ENCODE data around the gene FCER2. TPM values are rescaled to one million over a fixed set of nuclear protein-coding genes. Genes with fewer than 3 reads are reported as not detected.

FCER2 gene
- total and polyA plus RNA-seq, 2 of the 13 experiments (the other 11 are each of a cell fraction or from before 2014, with no cell fraction given) = not detected

- TF ChIP-seq, protein P1, sequence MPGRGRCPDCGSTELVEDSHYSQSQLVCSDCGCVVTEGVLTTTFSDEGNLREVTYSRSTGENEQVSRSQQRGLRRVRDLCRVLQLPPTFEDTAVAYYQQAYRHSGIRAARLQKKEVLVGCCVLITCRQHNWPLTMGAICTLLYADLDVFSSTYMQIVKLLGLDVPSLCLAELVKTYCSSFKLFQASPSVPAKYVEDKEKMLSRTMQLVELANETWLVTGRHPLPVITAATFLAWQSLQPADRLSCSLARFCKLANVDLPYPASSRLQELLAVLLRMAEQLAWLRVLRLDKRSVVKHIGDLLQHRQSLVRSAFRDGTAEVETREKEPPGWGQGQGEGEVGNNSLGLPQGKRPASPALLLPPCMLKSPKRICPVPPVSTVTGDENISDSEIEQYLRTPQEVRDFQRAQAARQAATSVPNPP (CRISPR knock-in tag; IDR thresholded peaks at IDR 0.05) = no peak
- TF ChIP-seq PHB2 (IDR thresholded peaks at IDR 0.05; ENCODE audit: partially characterized antibody) = no peak
- TF ChIP-seq ELF3 (CRISPR knock-in tag; IDR thresholded peaks at IDR 0.05) = peak; percentile 67
- TF ChIP-seq ZNF670 (CRISPR knock-in tag; IDR thresholded peaks at IDR 0.05; ENCODE audit: borderline replicate concordance) = no peak
- no peak for TF ChIP-seq ZNF577 (CRISPR knock-in tag; IDR thresholded peaks at IDR 0.05; ENCODE audit: borderline replicate concordance, low read depth)
- TF ChIP-seq, protein P2, sequence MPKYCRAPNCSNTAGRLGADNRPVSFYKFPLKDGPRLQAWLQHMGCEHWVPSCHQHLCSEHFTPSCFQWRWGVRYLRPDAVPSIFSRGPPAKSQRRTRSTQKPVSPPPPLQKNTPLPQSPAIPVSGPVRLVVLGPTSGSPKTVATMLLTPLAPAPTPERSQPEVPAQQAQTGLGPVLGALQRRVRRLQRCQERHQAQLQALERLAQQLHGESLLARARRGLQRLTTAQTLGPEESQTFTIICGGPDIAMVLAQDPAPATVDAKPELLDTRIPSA (CRISPR knock-in tag; IDR thresholded peaks at IDR 0.05; ENCODE audit: borderline replicate concordance) = 0 out of 2 replicates have a peak, but pooled peaks have one; percentile 16
- TF ChIP-seq ZNF180 (CRISPR knock-in tag; IDR thresholded peaks at IDR 0.05; ENCODE audit: borderline replicate concordance, low read depth) = no peak
- TF ChIP-seq, protein P3, sequence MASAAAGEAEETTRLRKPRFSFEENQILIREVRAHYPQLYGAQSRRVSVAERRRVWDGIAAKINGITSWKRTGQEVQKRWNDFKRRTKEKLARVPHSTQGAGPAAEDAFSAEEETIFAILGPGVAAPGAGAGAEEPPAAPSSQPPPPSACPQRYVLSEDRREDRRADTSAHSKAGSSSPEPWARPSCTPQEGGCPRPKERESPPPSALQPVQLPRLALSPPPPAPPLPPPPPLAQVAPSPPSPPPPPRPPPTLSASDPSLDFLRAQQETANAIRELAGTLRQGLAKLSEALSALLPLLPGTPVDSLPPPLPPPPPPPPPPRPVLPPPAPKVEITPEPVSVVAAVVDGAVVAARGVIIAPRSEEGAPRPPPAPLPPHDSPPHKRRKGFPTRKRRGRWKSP (CRISPR knock-in tag; IDR thresholded peaks at IDR 0.05) = 0 out of 2 replicates have a peak, but pooled peaks have one; percentile 12
- no peak for TF ChIP-seq RNF2 (conservative IDR thresholded peaks at IDR 0.05; ENCODE audit: low read depth)
- TF ChIP-seq ZNF333 (CRISPR knock-in tag; IDR thresholded peaks at IDR 0.05; ENCODE audit: borderline replicate concordance) = no peak
- TF ChIP-seq RXRA (CRISPR knock-in tag; IDR thresholded peaks at IDR 0.05) = peak; percentile 2; the same call in 1 of the 2 replicates
- no peak for TF ChIP-seq REXO4 (CRISPR knock-in tag; IDR thresholded peaks at IDR 0.05; ENCODE audit: borderline replicate concordance)
- no peak for TF ChIP-seq HNF4G (IDR thresholded peaks at IDR 0.05; ENCODE audit: borderline replicate concordance, low read depth, low read length)
- peak; percentile 61; the same call in 1 of the 2 replicates for TF ChIP-seq HNF4G (CRISPR knock-in tag; IDR thresholded peaks at IDR 0.05; ENCODE audit: borderline replicate concordance, low read depth)
- no peak for TF ChIP-seq ZNF576 (CRISPR knock-in tag; IDR thresholded peaks at IDR 0.05)
- 0 out of 2 replicates have a peak, but pooled peaks have one; percentile 61 for TF ChIP-seq HOXA5 (CRISPR knock-in tag; IDR thresholded peaks at IDR 0.05)
- TF ChIP-seq REPIN1 (CRISPR knock-in tag; IDR thresholded peaks at IDR 0.05; ENCODE audit: borderline replicate concordance, low read depth) = no peak
- TF ChIP-seq, protein P4, sequence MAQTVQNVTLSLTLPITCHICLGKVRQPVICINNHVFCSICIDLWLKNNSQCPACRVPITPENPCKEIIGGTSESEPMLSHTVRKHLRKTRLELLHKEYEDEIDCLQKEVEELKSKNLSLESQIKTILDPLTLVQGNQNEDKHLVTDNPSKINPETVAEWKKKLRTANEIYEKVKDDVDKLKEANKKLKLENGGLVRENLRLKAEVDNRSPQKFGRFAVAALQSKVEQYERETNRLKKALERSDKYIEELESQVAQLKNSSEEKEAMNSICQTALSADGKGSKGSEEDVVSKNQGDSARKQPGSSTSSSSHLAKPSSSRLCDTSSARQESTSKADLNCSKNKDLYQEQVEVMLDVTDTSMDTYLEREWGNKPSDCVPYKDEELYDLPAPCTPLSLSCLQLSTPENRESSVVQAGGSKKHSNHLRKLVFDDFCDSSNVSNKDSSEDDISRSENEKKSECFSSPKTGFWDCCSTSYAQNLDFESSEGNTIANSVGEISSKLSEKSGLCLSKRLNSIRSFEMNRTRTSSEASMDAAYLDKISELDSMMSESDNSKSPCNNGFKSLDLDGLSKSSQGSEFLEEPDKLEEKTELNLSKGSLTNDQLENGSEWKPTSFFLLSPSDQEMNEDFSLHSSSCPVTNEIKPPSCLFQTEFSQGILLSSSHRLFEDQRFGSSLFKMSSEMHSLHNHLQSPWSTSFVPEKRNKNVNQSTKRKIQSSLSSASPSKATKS (CRISPR knock-in tag; IDR thresholded peaks at IDR 0.05) = no peak; the same call in 1 of the 2 replicates
- TF ChIP-seq ZNF570 (CRISPR knock-in tag; IDR thresholded peaks at IDR 0.05; ENCODE audit: borderline replicate concordance) = no peak
- no peak for TF ChIP-seq SOX6 (IDR thresholded peaks at IDR 0.05)
- TF ChIP-seq SOX6 (CRISPR knock-in tag; IDR thresholded peaks at IDR 0.05) = no peak; the same call in none of the 2 replicates
- TF ChIP-seq PITX1 (CRISPR knock-in tag; IDR thresholded peaks at IDR 0.05) = no peak
- TF ChIP-seq HNRNPL (IDR thresholded peaks at IDR 0.05; ENCODE audit: low read depth, low read length) = no peak
- TF ChIP-seq ZNF780A (CRISPR knock-in tag; IDR thresholded peaks at IDR 0.05) = no peak
Measured at GRCh38 chr19:7680606-7681339, 21.2 kb downstream of the FCER2 start, which contains the start of gene TRAPPC5 (continued).
